ENCODE results near the gene NFE2L2. TPM values are rescaled to one million over a fixed set of nuclear protein-coding genes. Genes with fewer than 3 reads are reported as not detected.
"Not testable (repeated sequence)": the region's sequence is repeated elsewhere in the genome, so short reads cannot be mapped to it uniquely, and the experiment has no call there.

NFE2L2 gene
- 100 to 1,000 TPM in 3 of 6 donors, 10 to 100 TPM in 3; 52.4 to 174 (median 94.4) TPM for total RNA-seq

DNA sequence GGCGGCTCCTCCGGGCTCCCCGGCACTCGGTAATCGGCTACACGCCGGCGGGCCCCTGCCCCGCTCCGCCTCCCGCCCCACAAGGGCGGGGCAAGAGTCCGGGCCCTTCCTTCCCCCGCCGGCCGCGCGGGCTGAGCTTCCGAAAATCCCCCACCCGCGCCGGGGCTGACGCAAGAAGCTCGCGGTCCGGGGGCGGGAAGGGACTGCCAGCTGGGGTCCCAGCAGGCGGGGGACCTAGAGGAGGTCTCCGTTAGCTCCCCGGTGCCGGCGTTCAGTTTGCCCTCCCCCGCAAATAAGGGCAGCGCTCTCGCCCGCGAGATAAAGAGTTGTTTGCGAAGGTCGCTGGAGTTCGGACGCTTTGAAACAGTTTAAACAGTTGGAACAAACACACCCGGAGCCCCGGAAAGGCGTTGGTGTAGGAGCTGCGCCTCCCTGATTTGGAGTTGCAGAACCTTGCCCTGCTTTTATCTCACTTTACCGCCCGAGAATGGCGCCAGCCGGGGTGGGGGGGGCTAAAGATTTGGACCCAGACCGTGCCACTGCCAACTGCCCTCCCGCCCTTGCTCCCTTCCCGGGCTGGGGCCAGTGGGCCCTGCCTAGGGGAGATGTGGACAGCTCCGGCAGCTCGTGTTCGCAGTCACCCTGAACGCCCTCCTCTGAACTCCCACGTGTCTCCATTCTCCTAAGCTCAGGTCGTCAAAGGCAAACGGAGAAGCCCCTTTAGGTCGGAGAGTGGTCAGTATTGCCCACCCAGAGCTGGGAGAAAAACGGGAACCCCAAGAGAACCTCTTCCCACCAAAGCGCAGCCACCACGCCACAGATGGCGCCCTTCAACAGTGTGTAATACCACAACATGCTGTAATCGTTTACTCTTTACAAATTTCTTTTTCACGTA lies at the start of gene NFE2L2:
Gene NFE2L2 (minus strand): TSS at position 35 of the 895 bp plus-strand sequence. CDS start 151 bp downstream, outside the sequence.
- TF ChIP-seq POLR2AphosphoS5 (IDR thresholded peaks at IDR 0.05): peak; percentile 95 to 97
- TF ChIP-seq, protein P1, sequence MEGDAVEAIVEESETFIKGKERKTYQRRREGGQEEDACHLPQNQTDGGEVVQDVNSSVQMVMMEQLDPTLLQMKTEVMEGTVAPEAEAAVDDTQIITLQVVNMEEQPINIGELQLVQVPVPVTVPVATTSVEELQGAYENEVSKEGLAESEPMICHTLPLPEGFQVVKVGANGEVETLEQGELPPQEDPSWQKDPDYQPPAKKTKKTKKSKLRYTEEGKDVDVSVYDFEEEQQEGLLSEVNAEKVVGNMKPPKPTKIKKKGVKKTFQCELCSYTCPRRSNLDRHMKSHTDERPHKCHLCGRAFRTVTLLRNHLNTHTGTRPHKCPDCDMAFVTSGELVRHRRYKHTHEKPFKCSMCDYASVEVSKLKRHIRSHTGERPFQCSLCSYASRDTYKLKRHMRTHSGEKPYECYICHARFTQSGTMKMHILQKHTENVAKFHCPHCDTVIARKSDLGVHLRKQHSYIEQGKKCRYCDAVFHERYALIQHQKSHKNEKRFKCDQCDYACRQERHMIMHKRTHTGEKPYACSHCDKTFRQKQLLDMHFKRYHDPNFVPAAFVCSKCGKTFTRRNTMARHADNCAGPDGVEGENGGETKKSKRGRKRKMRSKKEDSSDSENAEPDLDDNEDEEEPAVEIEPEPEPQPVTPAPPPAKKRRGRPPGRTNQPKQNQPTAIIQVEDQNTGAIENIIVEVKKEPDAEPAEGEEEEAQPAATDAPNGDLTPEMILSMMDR (IDR thresholded peaks at IDR 0.05): peak in 2 of 6 experiments; percentile 12 to 21
- TF ChIP-seq EP300 (IDR thresholded peaks at IDR 0.05): peak in 2 of 4 donors; percentile 13 to 85
- TF ChIP-seq POLR2A (IDR thresholded peaks at IDR 0.05): peak in 3 of 4 donors; percentile 79 to 99 (median 98)

DNA sequence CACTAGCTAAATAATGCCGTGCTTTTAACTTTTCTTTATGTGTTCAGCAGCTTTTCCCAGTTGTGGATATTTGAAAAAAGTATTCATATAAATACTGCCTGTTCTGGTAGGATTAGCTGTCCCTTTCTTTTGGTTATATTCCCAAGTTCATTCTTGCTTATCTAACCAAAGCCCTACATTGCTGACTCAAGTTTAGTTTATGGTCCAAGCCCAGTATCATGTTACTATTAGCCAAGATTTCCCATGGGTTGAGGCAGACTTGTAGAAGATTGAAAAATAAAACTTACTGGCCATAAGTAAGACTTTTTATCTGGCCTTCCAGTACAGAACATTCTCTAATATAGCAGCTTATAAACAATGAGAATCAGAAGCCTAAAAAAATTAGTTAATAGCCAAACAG lies 49.7 kb upstream of the NFE2L2 start:
- WGBS, 2 donors: 88 to 91% methylated on average over 1 of the region's 1 CpG
- no peaks in the 10 kb centered on the region for H3K27me3 ChIP-seq
- no peak overlapping the region for H3K27ac ChIP-seq
- H3K4me1 ChIP-seq: no peaks in the 10 kb centered on the region
- DNase-seq (no peak), ATAC-seq (ENCODE audit: low FRiP score in 2 of 2) (peak in 1 of 2 donors; percentile 87)
- H3K4me3 ChIP-seq: no peak overlapping the region
- TF ChIP-seq POLR2A (IDR thresholded peaks at IDR 0.05) (no peak), EP300 (IDR thresholded peaks at IDR 0.05) (no peak), POLR2AphosphoS5 (IDR thresholded peaks at IDR 0.05) (no peak)
- TF ChIP-seq, protein P1 (IDR thresholded peaks at IDR 0.05): no peak
- H3K36me3 ChIP-seq: no peaks in the 10 kb centered on the region
- H3K9me3 ChIP-seq: no peaks in the 10 kb centered on the region

More for the DNA sequence above, at the start of gene NFE2L2:
- H3K9me3 ChIP-seq: no peaks in the 10 kb centered on the region
- peak within 1 kb of the TSS; percentile 61 to 95 (median 82) for H3K4me3 ChIP-seq
- DNase-seq (peak; percentile 94 to 98), ATAC-seq (ENCODE audit: low FRiP score in 2 of 2) (peak; percentile 92 to 95)
- peaks cover 20 to 45% (median 35%) of the 10 kb centered on the region in 4 donors for H3K4me1 ChIP-seq
- H3K36me3 ChIP-seq: no peaks in the 10 kb centered on the region
- H3K27ac ChIP-seq: peak within 1 kb of the TSS; percentile 98 to 100 (median 100)
- WGBS, 2 donors: 0 to 1% methylated on average over 24 to 42 of the region's 66 CpGs
- no peaks in the 10 kb centered on the region for H3K27me3 ChIP-seq

DNA sequence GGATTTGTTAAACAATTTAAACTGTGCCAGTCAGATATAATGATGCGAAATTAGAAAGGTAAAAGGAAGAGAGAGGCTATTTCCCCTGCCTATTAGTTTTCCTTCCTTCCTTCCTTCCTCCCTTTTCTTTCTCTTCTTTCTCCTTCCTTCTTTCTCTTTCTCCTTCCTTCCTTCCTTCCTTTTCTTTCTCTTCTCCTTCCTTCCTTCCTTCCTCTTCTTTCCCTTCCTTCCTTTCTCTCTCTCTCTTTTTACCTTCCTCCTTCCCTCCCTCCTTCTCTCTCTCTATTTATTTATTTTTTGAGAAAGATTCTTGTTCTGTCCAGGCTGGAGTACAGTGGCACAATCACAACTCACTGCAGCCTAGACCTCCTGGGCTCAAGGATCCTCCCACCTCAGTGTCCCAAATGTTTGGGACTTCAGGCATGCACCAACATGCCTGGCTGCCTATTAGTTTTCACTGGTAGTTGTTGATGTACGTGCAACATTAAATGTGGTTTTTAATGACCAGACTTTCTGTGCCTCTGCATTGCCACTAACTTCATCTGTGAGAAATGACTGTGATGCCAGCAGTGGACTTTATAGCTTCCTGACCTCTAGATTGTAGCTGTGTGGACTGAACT lies 48.7 kb upstream of the NFE2L2 start:
- DNase-seq: no peak
- 87 to 90% methylated on average over 2 of the region's 2 CpGs for WGBS, 2 donors
- H3K36me3 ChIP-seq: no peaks in the 10 kb centered on the region
- no peak for ATAC-seq (ENCODE audit: low FRiP score in 2 of 2)
- H3K27ac ChIP-seq: no peak overlapping the region
- H3K4me1 ChIP-seq: no peaks in the 10 kb centered on the region
- no peaks in the 10 kb centered on the region for H3K9me3 ChIP-seq
- TF ChIP-seq POLR2AphosphoS5 (IDR thresholded peaks at IDR 0.05) (no peak), POLR2A (IDR thresholded peaks at IDR 0.05) (no peak)
- TF ChIP-seq, protein P1 (IDR thresholded peaks at IDR 0.05): no peak
- no peak overlapping the region for H3K4me3 ChIP-seq
- H3K27me3 ChIP-seq: no peaks in the 10 kb centered on the region

DNA sequence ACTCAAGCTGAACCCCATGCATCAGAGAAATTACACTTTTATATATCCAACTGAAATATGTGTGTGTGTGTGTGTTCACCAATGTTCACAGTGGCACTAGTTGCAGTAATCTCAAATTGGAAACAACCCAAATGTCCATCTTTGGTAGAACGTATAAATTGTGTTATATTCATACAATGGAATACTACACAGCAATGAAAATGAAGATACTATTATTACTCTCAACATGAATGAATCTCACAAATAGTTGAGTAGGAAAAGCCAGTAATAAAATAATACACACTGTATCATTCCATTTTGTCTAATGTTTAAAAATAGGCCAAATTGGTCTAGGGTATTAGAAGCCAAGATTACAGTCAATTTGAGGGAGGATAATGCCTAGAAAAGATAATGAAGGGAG lies 48.0 kb upstream of the NFE2L2 start:
- ATAC-seq (ENCODE audit: low FRiP score in 2 of 2): no peak
- TF ChIP-seq POLR2AphosphoS5 (IDR thresholded peaks at IDR 0.05) (no peak), EP300 (IDR thresholded peaks at IDR 0.05) (no peak), POLR2A (IDR thresholded peaks at IDR 0.05) (no peak)
- TF ChIP-seq, protein P1 (IDR thresholded peaks at IDR 0.05): no peak
- WGBS, 2 donors: 98 to 100% methylated on average over 1 of the region's 1 CpG

DNA sequence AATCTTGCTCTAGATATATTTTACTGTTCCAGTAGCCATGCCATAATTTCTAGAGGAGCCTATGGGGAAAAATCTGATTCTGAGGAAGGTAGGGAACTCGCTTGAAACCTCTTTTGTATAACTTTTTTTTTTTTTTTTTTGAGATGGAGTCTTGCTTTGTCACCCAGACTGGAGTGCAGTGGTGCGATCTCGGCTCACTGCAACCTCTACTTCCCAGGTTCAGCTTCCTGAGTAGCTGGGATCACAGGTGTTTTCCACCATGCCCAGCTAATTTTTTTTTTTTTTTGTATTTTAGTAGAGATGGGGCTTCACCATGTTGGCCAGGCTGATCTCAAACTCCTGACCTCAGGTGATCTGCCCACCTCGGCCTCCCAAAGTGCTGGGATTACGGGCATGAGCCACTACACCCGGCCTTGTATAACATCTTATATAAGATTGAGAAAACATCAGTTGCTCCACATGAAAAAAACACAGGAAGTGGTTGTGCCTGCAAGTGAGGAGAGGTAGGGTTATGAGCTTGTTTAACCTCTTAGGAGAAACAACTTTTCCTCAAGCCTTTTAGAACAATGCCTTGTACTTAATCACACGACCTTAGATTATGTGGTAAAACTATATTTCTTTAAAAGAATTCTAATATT lies 45.3 kb upstream of the NFE2L2 start:
- not testable (repeated sequence) for H3K4me3 ChIP-seq; H3K9me3 ChIP-seq; H3K27me3 ChIP-seq; ATAC-seq (ENCODE audit: low FRiP score in 2 of 2); H3K4me1 ChIP-seq; H3K27ac ChIP-seq; H3K36me3 ChIP-seq; DNase-seq
- 54 to 61% methylated on average over 7 of the region's 7 CpGs for WGBS, 2 donors

More for the DNA sequence above, 48.0 kb upstream of the NFE2L2 start:
- no peaks in the 10 kb centered on the region for H3K4me1 ChIP-seq
- H3K4me3 ChIP-seq: no peak overlapping the region
- DNase-seq: no peak
- no peak overlapping the region for H3K27ac ChIP-seq
- H3K36me3 ChIP-seq: no peaks in the 10 kb centered on the region
- no peaks in the 10 kb centered on the region for H3K9me3 ChIP-seq
- H3K27me3 ChIP-seq: no peaks in the 10 kb centered on the region

Measured in upper lobe of left lung (tissue), 6 donors.